Gastrocnemius medialis (tissue), 4 donors: ENCODE results near the gene CFHR3.

Experiments
- CTCF ChIP-seq, 5 experiments: fragments of 450-650 bp in 3 of 5; fragments of 200-600 bp in 2 of 5; sonication (generic) in 2 of 5; IDR thresholded peaks in 4 of 5; conservative IDR thresholded peaks in 1 of 5; 1 replicate in 4 of 5; 2 replicates in 1 of 5; pipeline ENCODE4 v1.5.1; 2016 to 2019; ENCODE audit warnings: antibody characterized with exemption in 5 of 5, mild to moderate bottlenecking in 3 of 5, moderate library complexity in 3 of 5
- POLR2A ChIP-seq, 2 donors: fragments of 450-650 bp; IDR thresholded peaks; one replicate each; pipeline ENCODE4 v1.6.1; 2017; ENCODE audit warnings: antibody characterized with exemption in 2 of 2, mild to moderate bottlenecking in 2 of 2, moderate library complexity in 2 of 2

GRCh38 chr1:196734460-196734859 is 40.2 kb upstream of the CFHR3 start:
- TF ChIP-seq CTCF (IDR thresholded peaks at IDR 0.05 in 4 of 5, conservative IDR thresholded peaks at IDR 0.05 in 1 of 5) (no peak), POLR2A (IDR thresholded peaks at IDR 0.05) (no peak)
